SH-SY5Y (cell line): ENCODE data around the gene POLA2.

Experiments
- GATA2 ChIP-seq: IDR thresholded peaks from 2 replicates; pipeline ENCODE4 v1.6.1; 2011; ENCODE audit warnings: mild to moderate bottlenecking, low read depth, low read length
- GATA3 ChIP-seq: IDR thresholded peaks from 2 replicates; pipeline ENCODE4 v1.6.1; 2011; ENCODE audit warnings: low read depth, mild to moderate bottlenecking, low read length, moderate library complexity

DNA sequence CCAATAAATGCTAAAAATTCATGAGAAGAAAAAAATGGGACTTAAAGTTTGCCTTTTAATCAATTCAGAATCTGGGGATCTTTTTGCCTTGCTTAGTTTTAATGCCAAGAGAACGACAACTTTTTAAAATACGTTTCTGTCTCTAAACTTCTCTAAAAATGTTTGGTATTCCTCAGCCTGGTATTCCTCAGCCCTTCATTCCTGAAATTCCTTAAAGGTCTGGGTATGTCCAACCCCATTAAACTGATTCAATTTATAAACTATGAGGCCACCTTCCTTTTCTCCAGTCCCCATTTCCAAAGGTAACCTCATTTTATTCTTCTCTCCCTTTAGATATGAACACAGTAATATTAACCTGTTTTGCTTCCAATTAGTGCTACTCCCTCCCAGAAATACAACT is 16.6 kb downstream of the POLA2 start:
- TF ChIP-seq GATA2 (no peak), GATA3 (no peak)
